Suprapubic skin (tissue), 4 donors: ENCODE measurements around the gene RPTOR.

Source experiments
- EP300 ChIP-seq: sonication (generic); formaldehyde crosslinking; IDR thresholded peaks from one replicate; pipeline ENCODE4 v1.6.1; 2017; ENCODE audit warnings: antibody characterized with exemption
- POLR2AphosphoS5 ChIP-seq, 3 donors: sonication (generic); formaldehyde crosslinking; IDR thresholded peaks; one replicate each; pipeline ENCODE4 v1.6.1; 2017; ENCODE audit warnings: antibody characterized with exemption in 3 of 3
- TF ChIP-seq, protein P1 (sequence below), 2 donors: fragments of 200-600 bp in 1 of 2; fragments of 450-650 bp in 1 of 2; sonication (generic) in 1 of 2; IDR thresholded peaks; one replicate each; pipeline ENCODE4 v1.5.1; 2016 to 2019; ENCODE audit warnings: antibody characterized with exemption in 2 of 2, mild to moderate bottlenecking in 1 of 2, moderate library complexity in 1 of 2

GRCh38 chr17:80872501-80873306 is 328.1 kb downstream of the RPTOR start:
- TF ChIP-seq, protein P1, sequence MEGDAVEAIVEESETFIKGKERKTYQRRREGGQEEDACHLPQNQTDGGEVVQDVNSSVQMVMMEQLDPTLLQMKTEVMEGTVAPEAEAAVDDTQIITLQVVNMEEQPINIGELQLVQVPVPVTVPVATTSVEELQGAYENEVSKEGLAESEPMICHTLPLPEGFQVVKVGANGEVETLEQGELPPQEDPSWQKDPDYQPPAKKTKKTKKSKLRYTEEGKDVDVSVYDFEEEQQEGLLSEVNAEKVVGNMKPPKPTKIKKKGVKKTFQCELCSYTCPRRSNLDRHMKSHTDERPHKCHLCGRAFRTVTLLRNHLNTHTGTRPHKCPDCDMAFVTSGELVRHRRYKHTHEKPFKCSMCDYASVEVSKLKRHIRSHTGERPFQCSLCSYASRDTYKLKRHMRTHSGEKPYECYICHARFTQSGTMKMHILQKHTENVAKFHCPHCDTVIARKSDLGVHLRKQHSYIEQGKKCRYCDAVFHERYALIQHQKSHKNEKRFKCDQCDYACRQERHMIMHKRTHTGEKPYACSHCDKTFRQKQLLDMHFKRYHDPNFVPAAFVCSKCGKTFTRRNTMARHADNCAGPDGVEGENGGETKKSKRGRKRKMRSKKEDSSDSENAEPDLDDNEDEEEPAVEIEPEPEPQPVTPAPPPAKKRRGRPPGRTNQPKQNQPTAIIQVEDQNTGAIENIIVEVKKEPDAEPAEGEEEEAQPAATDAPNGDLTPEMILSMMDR (IDR thresholded peaks at IDR 0.05), result no peak
- TF ChIP-seq EP300 (no peak), POLR2AphosphoS5 (IDR thresholded peaks at IDR 0.05) (no peak)
